ENCODE measurements around the gene ARHGAP25. TPM values are rescaled to one million over a fixed set of nuclear protein-coding genes. Genes with fewer than 3 reads are reported as not detected.

The ARHGAP25 gene, protein sequence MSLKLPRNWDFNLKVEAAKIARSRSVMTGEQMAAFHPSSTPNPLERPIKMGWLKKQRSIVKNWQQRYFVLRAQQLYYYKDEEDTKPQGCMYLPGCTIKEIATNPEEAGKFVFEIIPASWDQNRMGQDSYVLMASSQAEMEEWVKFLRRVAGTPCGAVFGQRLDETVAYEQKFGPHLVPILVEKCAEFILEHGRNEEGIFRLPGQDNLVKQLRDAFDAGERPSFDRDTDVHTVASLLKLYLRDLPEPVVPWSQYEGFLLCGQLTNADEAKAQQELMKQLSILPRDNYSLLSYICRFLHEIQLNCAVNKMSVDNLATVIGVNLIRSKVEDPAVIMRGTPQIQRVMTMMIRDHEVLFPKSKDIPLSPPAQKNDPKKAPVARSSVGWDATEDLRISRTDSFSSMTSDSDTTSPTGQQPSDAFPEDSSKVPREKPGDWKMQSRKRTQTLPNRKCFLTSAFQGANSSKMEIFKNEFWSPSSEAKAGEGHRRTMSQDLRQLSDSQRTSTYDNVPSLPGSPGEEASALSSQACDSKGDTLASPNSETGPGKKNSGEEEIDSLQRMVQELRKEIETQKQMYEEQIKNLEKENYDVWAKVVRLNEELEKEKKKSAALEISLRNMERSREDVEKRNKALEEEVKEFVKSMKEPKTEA
- total RNA-seq: 3.1 TPM

DNA sequence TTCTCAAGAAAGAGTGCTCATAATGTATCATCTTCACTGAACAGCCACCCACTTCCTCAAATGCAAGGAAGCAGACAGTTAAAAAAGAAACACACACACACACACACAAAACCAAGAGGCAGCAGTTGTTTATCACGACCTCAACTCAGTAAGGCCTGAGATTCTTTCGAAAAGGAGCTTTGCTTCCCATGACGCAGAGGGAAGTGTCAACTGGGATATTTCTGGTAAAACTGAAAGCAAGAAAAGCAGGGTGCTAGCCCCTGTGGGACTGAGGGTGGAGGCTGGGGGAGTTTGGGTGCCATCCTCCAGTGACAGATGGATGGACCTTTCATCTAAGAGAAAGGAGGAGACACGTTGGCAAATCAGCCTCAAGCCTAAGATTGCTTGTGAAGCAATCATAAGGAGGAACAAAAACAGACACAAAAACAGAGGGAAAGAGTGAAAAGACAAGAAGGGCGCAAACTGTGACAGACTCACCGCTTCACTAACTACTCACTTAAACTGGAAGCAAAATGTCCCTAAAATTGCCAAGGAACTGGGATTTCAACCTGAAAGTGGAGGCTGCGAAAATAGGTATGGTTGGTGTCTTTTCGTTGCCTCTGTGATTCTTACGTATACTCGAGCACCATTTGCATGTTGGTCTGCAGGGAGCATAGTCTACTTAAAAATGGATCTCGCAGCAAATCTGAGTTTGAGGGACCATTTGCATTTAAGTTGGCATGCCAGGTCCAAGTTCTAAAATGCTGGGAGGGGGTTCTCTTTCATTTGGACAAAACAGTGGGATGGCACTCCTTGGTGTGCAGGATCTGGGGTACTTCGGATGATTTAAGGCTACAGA, at the start of gene ARHGAP25:
TSS of gene ARHGAP25 (plus strand) at position 124 of the 838 bp plus-strand sequence. CDS start at position 513, 389 bp downstream.
- ATAC-seq: peak; percentile 28

DNA sequence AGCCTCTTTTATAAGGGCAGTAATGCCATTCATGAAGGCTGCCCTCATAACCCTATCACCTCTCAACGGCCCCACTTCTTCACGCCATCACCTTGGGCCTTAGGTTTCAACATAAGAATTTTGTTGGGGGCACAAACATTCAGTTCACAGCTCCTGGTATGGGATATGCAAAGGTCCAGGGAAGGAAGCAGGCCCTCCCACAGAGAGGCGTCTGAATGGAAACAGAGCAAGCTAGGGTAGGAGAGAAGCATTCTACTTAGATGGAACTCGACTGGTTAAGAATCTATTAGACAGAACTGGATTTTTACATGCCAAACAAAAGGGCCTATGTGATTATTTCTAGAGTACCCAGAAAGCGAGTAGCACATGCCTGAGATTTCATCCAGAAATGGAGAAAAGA, 48.4 kb upstream of the ARHGAP25 start:
- ATAC-seq: no peak

- no peak for ATAC-seq
Observed at GRCh38 chr2:68687018-68687417, 47.6 kb upstream of the ARHGAP25 start.

DNA sequence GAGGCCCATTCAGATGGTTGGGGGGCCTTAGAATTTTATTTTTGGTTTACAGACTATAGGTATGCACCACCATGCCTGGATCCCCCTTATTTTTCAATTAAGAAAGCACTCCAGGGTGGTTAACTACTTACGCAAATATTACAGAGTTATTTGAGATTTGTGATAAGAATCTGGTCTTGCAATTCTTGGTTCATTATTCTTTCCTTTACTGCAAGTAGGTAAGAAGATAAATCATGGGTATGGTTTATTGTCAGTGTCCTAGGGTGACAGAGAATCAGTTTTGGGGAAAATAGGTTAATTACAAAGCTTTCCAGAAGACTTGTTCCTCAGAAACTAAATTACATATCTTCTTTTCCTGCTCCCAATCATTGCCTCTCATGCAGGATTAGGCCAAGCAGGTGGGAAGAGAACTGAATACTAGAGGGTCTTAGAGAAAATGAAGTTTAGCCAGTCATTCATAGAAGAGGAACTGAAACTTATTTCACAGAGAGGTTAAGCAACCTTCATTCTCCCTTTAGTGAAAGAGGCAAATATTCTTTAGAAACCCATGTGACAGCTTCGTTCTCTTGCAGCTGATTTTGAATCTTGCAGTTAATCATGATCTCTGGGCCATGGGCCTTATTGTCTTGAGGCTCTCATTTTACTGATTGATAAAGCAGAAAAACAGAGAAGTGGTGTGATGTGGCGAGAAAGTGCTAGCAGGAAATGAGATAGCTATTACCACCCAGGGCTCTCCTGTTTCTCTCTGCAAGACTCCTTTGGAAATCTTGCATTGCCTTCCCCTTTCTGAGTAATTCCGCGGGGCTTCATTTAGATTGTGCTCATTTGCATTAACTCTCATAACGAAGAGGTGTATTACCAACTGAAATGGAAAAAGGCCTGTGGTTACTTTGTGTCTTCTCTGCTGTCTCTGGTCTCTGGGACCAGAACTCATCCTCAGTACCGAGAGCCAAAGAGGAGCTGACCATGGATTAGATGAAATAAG, 44.8 kb upstream of the ARHGAP25 start:
- no peak for ATAC-seq

GRCh38 chr2:68690851-68691250, 43.8 kb upstream of the ARHGAP25 start:
- ATAC-seq: no peak

DNA sequence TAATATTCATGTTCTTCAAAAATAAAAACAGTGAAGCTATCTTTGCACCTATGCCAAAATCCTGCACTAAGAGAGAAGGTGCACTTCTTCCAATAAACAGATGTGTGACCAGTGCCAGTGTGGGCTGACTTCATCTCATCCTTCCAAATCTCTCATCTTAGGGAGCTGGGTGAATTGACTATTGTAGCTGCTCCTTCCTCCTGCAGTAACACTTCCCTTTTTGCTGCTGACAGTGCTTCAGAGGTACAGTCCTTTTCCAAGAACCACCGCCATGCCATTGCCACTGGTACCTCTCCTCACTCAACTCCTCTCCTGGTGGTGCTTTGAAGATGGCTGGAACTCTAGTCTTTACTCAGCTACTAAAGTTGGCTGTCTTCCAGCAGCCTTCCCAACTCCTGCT, 42.1 kb upstream of the ARHGAP25 start:
- no peak for ATAC-seq

DNA sequence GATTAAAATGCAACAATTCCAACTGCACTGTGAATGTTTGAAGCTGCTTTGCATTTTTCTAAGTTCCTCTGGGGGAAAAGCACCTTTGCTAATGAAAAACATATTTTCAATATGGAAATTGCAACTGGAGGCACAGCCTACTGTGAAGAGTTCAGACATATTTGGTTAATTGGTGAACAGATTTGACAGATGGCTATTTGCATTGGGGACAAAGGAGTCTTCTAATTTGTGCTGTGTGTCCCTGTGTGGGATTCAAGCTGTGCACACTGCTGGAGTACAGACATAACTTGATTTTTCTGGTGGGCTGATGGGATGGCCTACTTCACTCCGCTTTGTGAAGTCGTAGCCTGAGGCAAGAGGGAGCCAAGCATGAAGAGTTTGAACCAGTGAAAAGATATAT, 40.7 kb upstream of the ARHGAP25 start:
- ATAC-seq: no peak

GRCh38 chr2:68695971-68696370, 38.6 kb upstream of the ARHGAP25 start:
- ATAC-seq: no peak

GRCh38 chr2:68696554-68696953, 38.1 kb upstream of the ARHGAP25 start:
- ATAC-seq: no peak

- ATAC-seq: peak; percentile 91
Observed at GRCh38 chr2:68698567-68699377, 35.8 kb upstream of the ARHGAP25 start.

GRCh38 chr2:68700560-68700959, 34.1 kb upstream of the ARHGAP25 start:
- ATAC-seq: no peak

- ATAC-seq: no peak
Observed at GRCh38 chr2:68706637-68707036, 28.0 kb upstream of the ARHGAP25 start.

- peak; percentile 92 for ATAC-seq
Observed at GRCh38 chr2:68708629-68709028, 26.0 kb upstream of the ARHGAP25 start.

- ATAC-seq: peak; percentile 77
Observed at GRCh38 chr2:68709421-68709911, 25.1 kb upstream of the ARHGAP25 start.

DNA sequence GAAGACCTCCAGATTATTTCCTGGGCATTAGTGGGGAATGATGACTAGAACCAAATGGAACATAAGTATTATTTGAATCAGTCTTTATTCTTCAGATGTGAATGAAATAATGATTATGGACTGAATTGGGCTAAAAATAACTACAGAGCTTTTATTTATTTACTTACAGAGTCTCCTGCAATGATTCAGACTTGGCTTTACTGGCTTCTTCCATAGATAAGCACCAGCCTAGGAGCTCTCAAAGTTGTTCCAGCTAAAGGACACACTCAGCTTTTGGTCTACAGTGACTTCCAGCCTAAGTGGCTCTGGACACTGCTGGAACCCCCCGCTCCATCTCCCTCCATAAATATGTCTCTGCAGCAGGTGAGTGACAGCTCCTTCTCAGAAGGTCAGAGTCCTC, 24.3 kb upstream of the ARHGAP25 start:
- no peak for ATAC-seq

DNA sequence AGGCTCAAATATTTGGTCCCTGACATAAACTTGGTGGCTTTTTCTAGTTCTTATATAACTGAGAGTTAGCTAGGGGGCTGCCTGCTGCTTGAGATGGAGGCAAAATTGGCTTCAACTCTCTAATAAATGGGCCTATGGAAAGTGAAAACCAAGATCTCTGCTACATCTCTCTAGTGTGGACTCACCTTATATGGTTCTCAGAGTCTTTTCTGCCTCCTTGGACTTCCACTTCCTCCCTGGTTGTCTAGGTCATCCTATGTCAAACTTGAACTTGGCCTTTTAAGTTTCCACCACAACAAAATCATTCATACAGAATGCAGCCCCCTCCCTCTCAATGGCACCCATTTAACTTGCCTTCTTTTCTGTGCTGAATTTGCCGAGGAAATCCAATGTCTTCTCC, 23.9 kb upstream of the ARHGAP25 start:
- no peak for ATAC-seq

DNA sequence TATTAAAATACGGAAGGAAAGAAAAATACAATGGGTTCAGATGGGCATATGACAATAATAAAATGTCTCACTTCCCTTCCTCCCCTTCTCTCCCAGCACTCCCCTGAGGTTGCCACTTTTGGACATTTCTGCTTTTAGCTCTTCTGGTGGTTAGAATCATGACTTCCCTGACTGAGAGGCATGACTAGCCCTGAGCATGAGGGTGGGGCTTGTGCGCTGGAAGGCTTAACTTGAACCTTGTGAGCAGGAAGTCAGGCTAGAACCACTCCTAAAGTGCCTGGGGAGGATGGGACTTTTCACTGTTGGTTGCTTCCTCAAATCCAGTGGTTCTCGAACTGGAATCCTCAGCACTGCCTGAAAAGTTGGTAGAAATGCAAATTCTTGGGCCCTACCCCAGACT, 19.7 kb upstream of the ARHGAP25 start:
- peak; percentile 96 for ATAC-seq

DNA sequence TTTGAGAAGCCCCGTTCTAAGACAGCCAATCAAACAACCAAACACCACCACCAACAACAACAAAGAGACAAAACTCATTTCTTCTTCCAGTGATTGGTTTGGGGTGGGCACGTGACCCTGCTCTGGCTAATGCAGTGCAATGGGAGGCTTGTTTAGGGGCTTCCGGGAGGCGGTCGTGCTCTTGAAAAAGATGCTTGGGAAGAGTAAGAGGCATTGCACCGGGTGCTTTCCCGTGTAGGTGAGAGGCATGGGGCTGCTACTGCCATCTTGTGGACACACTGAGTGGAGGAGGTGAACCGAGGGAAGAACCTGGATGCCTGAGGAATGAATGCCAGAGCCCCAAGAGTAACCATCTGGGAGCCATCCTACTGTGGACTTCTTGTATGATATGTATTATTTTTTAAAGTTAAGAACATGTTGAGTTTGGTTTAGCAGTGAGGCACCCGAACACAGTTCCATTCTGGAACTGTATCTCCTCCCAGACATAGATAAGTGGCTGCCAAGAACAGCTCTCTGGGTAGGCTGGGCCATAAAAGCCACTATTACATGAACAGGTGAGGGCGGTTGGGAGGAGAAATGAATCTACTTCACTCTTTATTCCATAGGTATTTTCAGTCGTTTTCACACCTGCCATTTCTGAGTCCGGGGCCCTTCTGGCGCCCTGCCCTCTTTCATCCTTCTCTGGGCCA, 19.1 kb upstream of the ARHGAP25 start:
- ATAC-seq: peak; percentile 86

GRCh38 chr2:68716604-68717304, 17.9 kb upstream of the ARHGAP25 start:
- no peak for ATAC-seq

- ATAC-seq: no peak
Observed at GRCh38 chr2:68717305-68717661, 17.3 kb upstream of the ARHGAP25 start.
